Measurements from ENCODE around the gene ULK3. TPM values are rescaled to one million over a fixed set of nuclear protein-coding genes. Genes with fewer than 3 reads are reported as not detected.
A peak's percentile ranks its signal among the peaks of the same experiment; 100 is the strongest.

The ULK3 gene
- total and polyA plus RNA-seq, 10 of the 15 experiments (the other 5 are each of a cell fraction or from before 2014, with no cell fraction given): 0.64 to 38.8 (median 27.1) TPM

DNA sequence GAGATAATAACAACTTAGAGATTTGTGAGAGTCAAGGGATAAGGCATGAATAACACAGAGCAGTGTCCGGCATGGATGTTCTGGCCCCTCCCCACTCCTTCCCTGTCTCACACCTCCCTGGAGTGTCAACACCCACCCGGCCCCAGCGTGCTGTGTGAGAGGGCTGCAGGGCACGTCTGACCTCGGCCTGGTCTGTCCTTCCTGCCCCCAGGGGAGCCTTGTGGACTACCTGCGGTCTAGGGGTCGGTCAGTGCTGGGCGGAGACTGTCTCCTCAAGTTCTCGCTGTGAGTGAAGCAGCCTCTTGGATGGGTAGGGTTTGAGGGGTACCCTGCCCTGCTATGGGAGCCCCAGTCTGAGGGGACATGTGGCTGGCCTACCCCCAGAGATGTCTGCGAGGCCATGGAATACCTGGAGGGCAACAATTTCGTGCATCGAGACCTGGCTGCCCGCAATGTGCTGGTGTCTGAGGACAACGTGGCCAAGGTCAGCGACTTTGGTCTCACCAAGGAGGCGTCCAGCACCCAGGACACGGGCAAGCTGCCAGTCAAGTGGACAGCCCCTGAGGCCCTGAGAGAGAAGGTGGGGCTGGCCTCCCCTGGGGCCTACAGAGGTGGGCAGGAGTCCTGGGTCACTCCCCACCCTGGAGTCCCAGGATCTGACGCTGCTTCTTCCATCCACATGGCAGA is 41.5 kb downstream of the ULK3 start:
- 84% methylated on average over 18 of the region's 18 CpGs for WGBS (ENCODE audit: insufficient coverage, insufficient replicate concordance, low lambda C conversion rate, missing lambda C conversion rate)
- in situ Hi-C loops (cut with MboI): no loop called here
- no peak overlapping the region for H3K9ac ChIP-seq (ENCODE audit: control insufficient read depth, insufficient read depth, low read length)

DNA sequence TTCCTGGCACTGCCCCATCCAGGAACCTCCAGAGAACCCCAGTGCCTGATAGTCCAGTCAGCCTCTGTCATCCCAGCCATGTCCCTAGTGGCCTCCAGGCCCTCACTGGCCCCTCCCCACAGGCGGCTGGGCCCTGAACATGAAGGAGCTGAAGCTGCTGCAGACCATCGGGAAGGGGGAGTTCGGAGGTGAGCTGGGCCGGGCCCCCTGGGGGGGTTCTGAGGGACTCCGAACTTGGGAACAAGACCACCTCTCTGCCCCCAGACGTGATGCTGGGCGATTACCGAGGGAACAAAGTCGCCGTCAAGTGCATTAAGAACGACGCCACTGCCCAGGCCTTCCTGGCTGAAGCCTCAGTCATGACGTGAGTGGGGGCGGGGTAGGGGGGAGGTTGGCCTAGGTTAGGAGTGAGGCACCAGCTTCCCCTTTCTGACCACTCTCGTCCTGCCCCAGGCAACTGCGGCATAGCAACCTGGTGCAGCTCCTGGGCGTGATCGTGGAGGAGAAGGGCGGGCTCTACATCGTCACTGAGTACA is 42.3 kb downstream of the ULK3 start:
- Histone ChIP-seq H3K79me2 (ENCODE audit: control insufficient read depth, insufficient read depth, low read length) (peaks cover 32% of the 10 kb centered on the region), H3K4me2 (ENCODE audit: control insufficient read depth, insufficient read depth) (no peak overlapping the region), H3K4me1 (ENCODE audit: control insufficient read depth, insufficient read depth, low read length) (peaks cover 38% of the 10 kb centered on the region), H2AFZ (ENCODE audit: control insufficient read depth, low read depth, low read length) (no peak overlapping the region), H3K9ac (ENCODE audit: control insufficient read depth, insufficient read depth, low read length) (no peak overlapping the region), H3K36me3 (ENCODE audit: control insufficient read depth in 2 of 2, insufficient read depth in 2 of 2, low read length in 1 of 2) (peaks cover 46 to 62% of the 10 kb centered on the region in 2 experiments), H3K4me3 (no peak overlapping the region), H3K27ac (ENCODE audit: control insufficient read depth, insufficient read depth) (no peak overlapping the region), H4K20me1 (ENCODE audit: control insufficient read depth, insufficient read depth) (peaks cover 6% of the 10 kb centered on the region), H3K27me3 (replicated peaks in 1 of 2; ENCODE audit: control insufficient read depth in 2 of 2, insufficient read depth in 2 of 2, low read length in 1 of 2) (no peaks in the 10 kb centered on the region), H3K9me3 (replicated peaks; ENCODE audit: control insufficient read depth, insufficient read depth, low read length) (no peaks in the 10 kb centered on the region)
- no peak for FAIRE-seq
- ChIA-PET SMC1A (ENCODE audit: uncharacterized antibody, unreplicated experiment) (interaction anchor here (0.7 to 15.7 kb wide), 6 partner anchors 12 to 554 kb away, joined by 3 to 811 read pairs (median 7); partner anchors contain the start of gene CSK), CTCF (interaction anchor here (0.7 to 25.9 kb wide), 11 partner anchors 10 to 166 kb away, joined by 3 to 1288 read pairs (median 6); partner anchors contain the start of gene CSK), RAD21 (ENCODE audit: unreplicated experiment) (interaction anchor here (22.9 kb wide), 1 partner anchor 21 kb away, joined by 1186 read pairs; the partner anchor contains the start of gene CSK), POLR2A (interaction anchor here (0.6 to 5.3 kb wide), 6 partner anchors 13 to 1259 kb away, joined by 4 to 59 read pairs (median 18); partner anchors contain the start of genes CSK and TMEM266)
- BruUV-seq (replicated peaks): no TSS peak
- intact Hi-C loops (cut with micrococcal nuclease; ENCODE audit: unreplicated experiment) (loop anchor here (1.0 to 5.0 kb wide), 6 partner anchors 11 to 165 kb away; partner anchors contain the start of gene ULK3), in situ Hi-C loops (cut with MboI) (no loop called here)
- WGBS (ENCODE audit: insufficient coverage, insufficient replicate concordance, low lambda C conversion rate, missing lambda C conversion rate): 56% methylated on average over 20 of the region's 20 CpGs
- ATAC-seq: no peak
- no peak for DNase-seq (ENCODE audit: low read depth, low spot score)
- no peak for TF ChIP-seq RELA (IDR thresholded peaks at IDR 0.05; ENCODE audit: borderline replicate concordance, partially characterized antibody)
- TF ChIP-seq, protein P1, sequence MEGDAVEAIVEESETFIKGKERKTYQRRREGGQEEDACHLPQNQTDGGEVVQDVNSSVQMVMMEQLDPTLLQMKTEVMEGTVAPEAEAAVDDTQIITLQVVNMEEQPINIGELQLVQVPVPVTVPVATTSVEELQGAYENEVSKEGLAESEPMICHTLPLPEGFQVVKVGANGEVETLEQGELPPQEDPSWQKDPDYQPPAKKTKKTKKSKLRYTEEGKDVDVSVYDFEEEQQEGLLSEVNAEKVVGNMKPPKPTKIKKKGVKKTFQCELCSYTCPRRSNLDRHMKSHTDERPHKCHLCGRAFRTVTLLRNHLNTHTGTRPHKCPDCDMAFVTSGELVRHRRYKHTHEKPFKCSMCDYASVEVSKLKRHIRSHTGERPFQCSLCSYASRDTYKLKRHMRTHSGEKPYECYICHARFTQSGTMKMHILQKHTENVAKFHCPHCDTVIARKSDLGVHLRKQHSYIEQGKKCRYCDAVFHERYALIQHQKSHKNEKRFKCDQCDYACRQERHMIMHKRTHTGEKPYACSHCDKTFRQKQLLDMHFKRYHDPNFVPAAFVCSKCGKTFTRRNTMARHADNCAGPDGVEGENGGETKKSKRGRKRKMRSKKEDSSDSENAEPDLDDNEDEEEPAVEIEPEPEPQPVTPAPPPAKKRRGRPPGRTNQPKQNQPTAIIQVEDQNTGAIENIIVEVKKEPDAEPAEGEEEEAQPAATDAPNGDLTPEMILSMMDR (IDR thresholded peaks at IDR 0.05 in 2 of 3, conservative IDR thresholded peaks at IDR 0.05 in 1 of 3; ENCODE audit: control insufficient read depth in 2 of 3, extremely low read depth in 1 of 3, insufficient read depth in 1 of 3, low read depth in 3 of 3, low read length in 3 of 3): no peak
- no peak for TF ChIP-seq CBFB (IDR thresholded peaks at IDR 0.05; ENCODE audit: low read depth)
- TF ChIP-seq, protein P2, sequence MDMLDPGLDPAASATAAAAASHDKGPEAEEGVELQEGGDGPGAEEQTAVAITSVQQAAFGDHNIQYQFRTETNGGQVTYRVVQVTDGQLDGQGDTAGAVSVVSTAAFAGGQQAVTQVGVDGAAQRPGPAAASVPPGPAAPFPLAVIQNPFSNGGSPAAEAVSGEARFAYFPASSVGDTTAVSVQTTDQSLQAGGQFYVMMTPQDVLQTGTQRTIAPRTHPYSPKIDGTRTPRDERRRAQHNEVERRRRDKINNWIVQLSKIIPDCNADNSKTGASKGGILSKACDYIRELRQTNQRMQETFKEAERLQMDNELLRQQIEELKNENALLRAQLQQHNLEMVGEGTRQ (IDR thresholded peaks at IDR 0.05; ENCODE audit: borderline replicate concordance, low read depth, low read length): no peak
- TF ChIP-seq HDAC6 (IDR thresholded peaks at IDR 0.05; ENCODE audit: unreplicated experiment): no peak
- no peak for TF ChIP-seq BRCA1 (IDR thresholded peaks at IDR 0.05; ENCODE audit: low read depth, low read length)

More for the DNA sequence above, 41.5 kb downstream of the ULK3 start:
- intact Hi-C loops (cut with micrococcal nuclease; ENCODE audit: unreplicated experiment): loop anchor here (5.0 kb wide), 1 partner anchor 41 kb away; the partner anchor contains the start of gene ULK3
- peaks cover 24% of the 10 kb centered on the region for H3K79me2 ChIP-seq (ENCODE audit: control insufficient read depth, insufficient read depth, low read length)
- CTCF ChIA-PET: interaction anchor here (1.1 to 25.9 kb wide), 5 partner anchors 9 to 101 kb away, joined by 3 to 1288 read pairs (median 26); partner anchors contain the start of gene CSK
- H3K27ac ChIP-seq (ENCODE audit: control insufficient read depth, insufficient read depth): no peak overlapping the region
- BruUV-seq (replicated peaks): no TSS peak
- RAD21 ChIA-PET (ENCODE audit: unreplicated experiment): interaction anchor here (3.9 to 22.9 kb wide), 2 partner anchors 22 to 30 kb away, joined by 28 to 1186 read pairs; partner anchors contain the start of gene CSK
- H2AFZ ChIP-seq (ENCODE audit: control insufficient read depth, low read depth, low read length): no peak overlapping the region
- H3K27me3 ChIP-seq (replicated peaks in 1 of 2; ENCODE audit: control insufficient read depth in 2 of 2, insufficient read depth in 2 of 2, low read length in 1 of 2): no peaks in the 10 kb centered on the region
- FAIRE-seq (no peak), DNase-seq (ENCODE audit: low read depth, low spot score) (no peak), ATAC-seq (no peak)
- TF ChIP-seq POLR2A (IDR thresholded peaks at IDR 0.05; ENCODE audit: low read depth, low read length): peak; percentile 63
- no peak for TF ChIP-seq SP1 (IDR thresholded peaks at IDR 0.05; ENCODE audit: low read depth, low read length)
- TF ChIP-seq MYC (IDR thresholded peaks at IDR 0.05; ENCODE audit: insufficient read depth, insufficient read length, insufficient replicate concordance, low read length, severe bottlenecking): no peak
- TF ChIP-seq BHLHE40 (IDR thresholded peaks at IDR 0.05; ENCODE audit: borderline replicate concordance in 1 of 2, low read depth in 2 of 2, low read length in 1 of 2): no peak
- H3K9me3 ChIP-seq (replicated peaks; ENCODE audit: control insufficient read depth, insufficient read depth, low read length): no peaks in the 10 kb centered on the region
- H3K4me2 ChIP-seq (ENCODE audit: control insufficient read depth, insufficient read depth): no peak overlapping the region
- peaks cover 46 to 59% of the 10 kb centered on the region in 2 experiments for H3K36me3 ChIP-seq (ENCODE audit: control insufficient read depth in 2 of 2, insufficient read depth in 2 of 2, low read length in 1 of 2)
- H3K4me1 ChIP-seq (ENCODE audit: control insufficient read depth, insufficient read depth, low read length): peaks cover 38% of the 10 kb centered on the region
- no peak overlapping the region for H3K4me3 ChIP-seq
- SMC1A ChIA-PET (ENCODE audit: uncharacterized antibody, unreplicated experiment): interaction anchor here (7.4 to 15.7 kb wide), 2 partner anchors 13 to 25 kb away, joined by 74 to 811 read pairs; partner anchors contain the start of gene CSK
- POLR2A ChIA-PET: interaction anchor here (5.3 kb wide), 1 partner anchor 24 kb away, joined by 42 read pairs; no protein-coding TSS in a partner anchor
- H4K20me1 ChIP-seq (ENCODE audit: control insufficient read depth, insufficient read depth): peaks cover 6% of the 10 kb centered on the region

Measured in GM12878 (cell line).